GM12878 (cell line): Measurements from ENCODE around the gene PKP2. TPM values are rescaled to one million over a fixed set of nuclear protein-coding genes. Genes with fewer than 3 reads are reported as not detected.

Experiments
- ATAC-seq: fragments of 200-7000 bp; cut with Tn5 transposase; 3 replicates; pipeline ENCODE4 v1.9.1; 2020; ENCODE audit warnings: mild to moderate bottlenecking, moderate library complexity
- BruUV-seq: library from RNA; stranded (reverse); fragments of 400-500 nt; replicated peaks from 2 replicates; lab custom pipeline; 2021; lab: Mats Ljungman, UMichigan
- CTCF ChIA-PET: fragments of 300-600 bp; sonication (Branson Sonifier 250); formaldehyde crosslinking; extraction: SDS; loops from one replicate; lab custom pipeline; 2021; ENCODE audit warnings: inconsistent platforms; lab: Yijun Ruan, JAX
- POLR2A ChIA-PET: fragments of 350-600 bp; formaldehyde crosslinking; extraction: SDS; loops from one replicate; lab custom pipeline; 2021; ENCODE audit warnings: inconsistent platforms; lab: Charles Lee
- RAD21 ChIA-PET: fragments of 300-600 bp; sonication (Branson Sonifier 250); formaldehyde crosslinking; loops from one replicate; lab custom pipeline; 2023; ENCODE audit warnings: antibody characterized with exemption; ENCODE audit not compliant: unreplicated experiment; lab: Charles Lee
- SMC1A ChIA-PET: fragments of 300-600 bp; sonication (Branson Sonifier 250); formaldehyde crosslinking; loops from one replicate; lab custom pipeline; 2023; ENCODE audit not compliant: unreplicated experiment, uncharacterized antibody; lab: Charles Lee
- DNase-seq: peaks from one replicate; pipeline ENCODE4 v3.0.0-alpha.2; 2011; ENCODE audit warnings: low read depth, low spot score
- FAIRE-seq: peaks from 3 replicates; lab custom pipeline; 2011; peaks lifted over from hg19 to GRCh38; lab: Jason Lieb, UNC
- H2AFZ ChIP-seq: 2 replicates; pipeline ENCODE4 v1.6.0; 2011; ENCODE audit warnings: low read depth, low read length, control low read depth; ENCODE audit not compliant: control insufficient read depth
- H3K27ac ChIP-seq: 2 replicates; pipeline ENCODE4 v1.5.1; 2011; ENCODE audit warnings: control low read depth; ENCODE audit not compliant: control insufficient read depth, insufficient read depth
- H3K27me3 ChIP-seq, 2 experiments: replicated peaks in 1 of 2; 2 replicates each; pipeline versions ENCODE4 v1.6.0 to v1.6.1; 2011; ENCODE audit warnings: low read length in 1 of 2; ENCODE audit not compliant: control insufficient read depth in 2 of 2, insufficient read depth in 2 of 2
- H3K36me3 ChIP-seq, 2 experiments: 2 replicates each; pipeline ENCODE4 v1.5.1; 2011; ENCODE audit warnings: low read length in 1 of 2; ENCODE audit not compliant: control insufficient read depth in 2 of 2, insufficient read depth in 2 of 2
- H3K4me1 ChIP-seq: 2 replicates; pipeline ENCODE4 v1.6.1; 2011; ENCODE audit warnings: mild to moderate bottlenecking, low read length, moderate library complexity, mixed read lengths; ENCODE audit not compliant: control insufficient read depth, insufficient read depth
- H3K4me2 ChIP-seq: 2 replicates; pipeline ENCODE4 v1.6.0; 2011; ENCODE audit warnings: control low read depth; ENCODE audit not compliant: control insufficient read depth, insufficient read depth
- H3K4me3 ChIP-seq: fragments of 200-600 bp; sonication (generic); 2 replicates; pipeline ENCODE4 v1.5.1; 2016
- H3K79me2 ChIP-seq: 2 replicates; pipeline ENCODE4 v1.6.0; 2011; ENCODE audit warnings: low read length; ENCODE audit not compliant: control insufficient read depth, insufficient read depth
- H3K9ac ChIP-seq: 2 replicates; pipeline ENCODE4 v1.8.0; 2011; ENCODE audit warnings: low read length, control low read depth, mixed read lengths; ENCODE audit not compliant: control insufficient read depth, insufficient read depth
- H3K9me3 ChIP-seq: replicated peaks from 3 replicates; pipeline ENCODE4 v1.5.1; 2011; ENCODE audit warnings: mild to moderate bottlenecking, low read length; ENCODE audit not compliant: control insufficient read depth, insufficient read depth
- H4K20me1 ChIP-seq: 2 replicates; pipeline ENCODE4 v1.6.0; 2011; ENCODE audit not compliant: control insufficient read depth, insufficient read depth
- BHLHE40 ChIP-seq, 2 experiments: fragments of 450-650 bp in 1 of 2; IDR thresholded peaks; 2 replicates each; pipeline ENCODE4 v1.6.1; 2011 to 2017; ENCODE audit warnings: low read depth in 2 of 2, borderline replicate concordance in 1 of 2, improper control_type of control experiment in 1 of 2, low read length in 1 of 2, mild to moderate bottlenecking in 1 of 2
- HDAC6 ChIP-seq: fragments of 200-600 bp; sonication (generic); IDR thresholded peaks from one replicate; pipeline ENCODE4 v1.8.0; 2017; ENCODE audit warnings: antibody characterized with exemption; ENCODE audit not compliant: unreplicated experiment
- KLF5 ChIP-seq: fragments of 450-650 bp; IDR thresholded peaks from 2 replicates; pipeline ENCODE4 v1.6.1; 2014; ENCODE audit warnings: mild to moderate bottlenecking; ENCODE audit not compliant: partially characterized antibody
- MAX ChIP-seq: IDR thresholded peaks from 2 replicates; pipeline ENCODE4 v1.6.1; 2012; ENCODE audit warnings: low read depth, low read length, improper control_type of control experiment
- NFXL1 ChIP-seq: fragments of 450-650 bp; IDR thresholded peaks from 2 replicates; pipeline ENCODE4 v1.6.1; 2017; ENCODE audit warnings: antibody characterized with exemption, mild to moderate bottlenecking, borderline replicate concordance
- NKRF ChIP-seq: fragments of 450-650 bp; conservative IDR thresholded peaks from 2 replicates; pipeline ENCODE4 v1.6.1; 2017; ENCODE audit warnings: mild to moderate bottlenecking, moderate library complexity
- RAD21 ChIP-seq: IDR thresholded peaks from 2 replicates; pipeline ENCODE4 v1.6.1; 2011; ENCODE audit warnings: mild to moderate bottlenecking, low read depth, low read length, moderate library complexity; ENCODE audit not compliant: insufficient read depth
- RELA ChIP-seq: fragments of 450-650 bp; IDR thresholded peaks from 2 replicates; pipeline ENCODE4 v1.8.0; 2014; ENCODE audit warnings: borderline replicate concordance; ENCODE audit not compliant: partially characterized antibody
- SMC3 ChIP-seq: IDR thresholded peaks from 2 replicates; pipeline ENCODE4 v1.6.1; 2011; ENCODE audit warnings: low read length, improper control_type of control experiment, borderline replicate concordance
- ZNF622 ChIP-seq: fragments of 450-650 bp; IDR thresholded peaks from 2 replicates; pipeline ENCODE4 v1.6.1; 2017; ENCODE audit warnings: mild to moderate bottlenecking, inconsistent platforms
- WGBS: methylation state at CpG from one replicate; pipeline ENCODE4 v1.1.6; 2016; ENCODE audit warnings: low lambda C conversion rate; ENCODE audit not compliant: insufficient replicate concordance, insufficient coverage; ENCODE audit errors: missing lambda C conversion rate; 5-methylcytosine and 5-hydroxymethylcytosine counted together
- in situ Hi-C: fragments of 300-500 bp; cut with MboI; formaldehyde crosslinking; loops from 9 replicates; pipeline ENCODE4 v1.14.3; 2018; ENCODE audit warnings: mixed read lengths
- intact Hi-C: fragments of 100-400 bp; cut with micrococcal nuclease; formaldehyde crosslinking; loops from one replicate; pipeline ENCODE4 v1.14.2; 2022; ENCODE audit not compliant: unreplicated experiment
- polyA plus RNA-seq, 11 experiments: library from polyadenylated mRNA; depleted of rRNA in 4 of 11; unstranded in 6 of 11; stranded (reverse) in 5 of 11; fragments of >200 nt; fragmentation: Nextera tagmentation in 4 of 11; fragmentation: Illumina TruSeq in 1 of 11; extraction: Ambion mirVana in 4 of 11; extraction: Trizol in 1 of 11; gene quantifications; 1 replicate in 1 of 11; 2 replicates in 10 of 11; pipeline versions ENCODE4 v1.2.1 to v1.2.3, GENCODE V29; 2011 to 2016; ENCODE audit warnings: inconsistent platforms in 2 of 11, missing spikeins in 2 of 11, low read depth in 1 of 11
- total RNA-seq, 4 experiments: library from RNA; depleted of rRNA in 3 of 4; stranded (reverse); fragments of >200 nt in 3 of 4; fragmentation: Illumina TruSeq in 1 of 4; extraction: Trizol in 1 of 4; gene quantifications; 2 replicates each; pipeline versions ENCODE4 v1.2.1 to v1.2.3, GENCODE V29; 2013 to 2021
- TF ChIP-seq, protein P1 (sequence below): fragments of 450-650 bp; IDR thresholded peaks from 2 replicates; pipeline ENCODE4 v1.6.1; 2016; ENCODE audit warnings: mild to moderate bottlenecking
- TF ChIP-seq, protein P2 (sequence below): IDR thresholded peaks from 2 replicates; pipeline ENCODE4 v1.6.1; 2011; ENCODE audit warnings: borderline replicate concordance, low read depth, mild to moderate bottlenecking, moderate library complexity, mixed read lengths, low read length; ENCODE audit not compliant: insufficient read depth; ENCODE audit errors: extremely low read length

The PKP2 gene
- total and polyA plus RNA-seq, 10 of the 15 experiments (the other 5 are each of a cell fraction or from before 2014, with no cell fraction given): 0.02 to 4.1 (median 0.07) TPM; not detected in 4

DNA sequence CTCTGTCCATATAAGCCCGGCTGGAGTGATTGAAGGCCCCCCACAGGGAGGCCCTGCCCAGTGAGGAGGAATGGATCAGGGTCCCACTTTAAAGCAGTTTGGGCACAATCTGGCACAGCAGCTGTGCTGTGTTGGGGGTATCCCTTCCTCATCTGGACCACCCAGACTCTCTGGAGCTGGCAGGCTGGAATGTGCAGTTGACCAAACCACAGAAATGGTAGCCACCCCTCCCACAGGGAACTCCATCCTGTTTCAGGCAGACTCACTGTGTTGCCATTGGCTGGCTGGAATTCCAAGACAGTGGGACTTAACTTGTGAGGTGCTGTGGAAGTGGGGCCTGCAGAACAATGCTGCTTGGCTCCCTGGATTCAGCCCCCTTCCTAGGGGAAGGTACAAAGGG is 87.4 kb downstream of the PKP2 start:
- no peak for ATAC-seq

More for the DNA sequence above, 87.4 kb downstream of the PKP2 start:
- ChIA-PET RAD21 (no interaction called here), CTCF (no interaction called here), SMC1A (no interaction called here)
- Histone ChIP-seq H3K79me2 (no peaks in the 10 kb centered on the region), H3K4me1 (no peaks in the 10 kb centered on the region), H3K27ac (no peak overlapping the region), H3K9ac (no peak overlapping the region), H3K36me3 (no peaks in the 10 kb centered on the region), H3K4me3 (no peak overlapping the region)
- BruUV-seq: no TSS peak
- no peak for DNase-seq
- no peak for FAIRE-seq
- TF ChIP-seq ZNF622 (no peak), RELA (no peak), SMC3 (no peak), RAD21 (no peak), BHLHE40 (IDR thresholded peaks at IDR 0.05; ENCODE audit: borderline replicate concordance in 1 of 2, low read depth in 2 of 2, low read length in 1 of 2) (no peak), KLF5 (no peak), HDAC6 (no peak), NKRF (no peak), NFXL1 (no peak), MAX (no peak)
- TF ChIP-seq, protein P1, sequence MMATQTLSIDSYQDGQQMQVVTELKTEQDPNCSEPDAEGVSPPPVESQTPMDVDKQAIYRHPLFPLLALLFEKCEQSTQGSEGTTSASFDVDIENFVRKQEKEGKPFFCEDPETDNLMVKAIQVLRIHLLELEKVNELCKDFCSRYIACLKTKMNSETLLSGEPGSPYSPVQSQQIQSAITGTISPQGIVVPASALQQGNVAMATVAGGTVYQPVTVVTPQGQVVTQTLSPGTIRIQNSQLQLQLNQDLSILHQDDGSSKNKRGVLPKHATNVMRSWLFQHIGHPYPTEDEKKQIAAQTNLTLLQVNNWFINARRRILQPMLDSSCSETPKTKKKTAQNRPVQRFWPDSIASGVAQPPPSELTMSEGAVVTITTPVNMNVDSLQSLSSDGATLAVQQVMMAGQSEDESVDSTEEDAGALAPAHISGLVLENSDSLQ: no peak
- TF ChIP-seq, protein P2, sequence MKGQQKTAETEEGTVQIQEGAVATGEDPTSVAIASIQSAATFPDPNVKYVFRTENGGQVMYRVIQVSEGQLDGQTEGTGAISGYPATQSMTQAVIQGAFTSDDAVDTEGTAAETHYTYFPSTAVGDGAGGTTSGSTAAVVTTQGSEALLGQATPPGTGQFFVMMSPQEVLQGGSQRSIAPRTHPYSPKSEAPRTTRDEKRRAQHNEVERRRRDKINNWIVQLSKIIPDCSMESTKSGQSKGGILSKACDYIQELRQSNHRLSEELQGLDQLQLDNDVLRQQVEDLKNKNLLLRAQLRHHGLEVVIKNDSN: no peak
- TF ChIP-seq, all 136 proteins: peak for 0
- intact Hi-C loops: no loop called here
- 0% methylated on average over 1 of the region's 1 CpG for WGBS
- no peaks in the 10 kb centered on the region for H3K27me3 ChIP-seq
- H2AFZ ChIP-seq: no peak overlapping the region
- H3K4me2 ChIP-seq: no peak overlapping the region
- in situ Hi-C loops: no loop called here
- POLR2A ChIA-PET: no interaction called here
- no peaks in the 10 kb centered on the region for H4K20me1 ChIP-seq
- H3K9me3 ChIP-seq: no peaks in the 10 kb centered on the region
